Stimulated activated CD8-positive, alpha-beta memory T cell treated with anti-CD3 and anti-CD28 coated beads, Interleukin-12 subunit alpha, Interleukin-12 subunit beta, amount 100 ng/mL, for 24 hours (primary cell): ENCODE measurements around the gene TMOD4.
"Not testable (repeated sequence)": the region's sequence is repeated elsewhere in the genome, so short reads cannot be mapped to it uniquely, and the experiment has no call there.

ENCODE experiments used
- DNase-seq: peaks from one replicate; pipeline ENCODE4 v3.0.0-alpha.2; 2020; ENCODE audit errors: extremely low read depth

TMOD4 gene

GRCh38 chr1:151175863-151176262 lies at the start of gene TMOD4:
Gene TMOD4, minus strand, starts transcription at chr1:151175981. Its CDS starts 1,106 bp downstream, at chr1:151174875.
- no peak for DNase-seq

GRCh38 chr1:151222130-151222529 lies 46.3 kb upstream of the TMOD4 start:
- DNase-seq: no peak

GRCh38 chr1:151221616-151222015 lies 45.8 kb upstream of the TMOD4 start:
- DNase-seq: no peak

GRCh38 chr1:151213560-151213959 lies 37.8 kb upstream of the TMOD4 start:
- no peak for DNase-seq

- DNase-seq: no peak
Observed at GRCh38 chr1:151211972-151212705, 36.4 kb upstream of the TMOD4 start.

GRCh38 chr1:151210830-151211229 lies 35.0 kb upstream of the TMOD4 start:
- no peak for DNase-seq

- DNase-seq: not testable (repeated sequence)
Observed at GRCh38 chr1:151205381-151205965, 29.7 kb upstream of the TMOD4 start.

- DNase-seq: no peak
Observed at GRCh38 chr1:151199873-151200581, 24.2 kb upstream of the TMOD4 start.

GRCh38 chr1:151198254-151199127 lies 22.7 kb upstream of the TMOD4 start, which contains the start of gene PIP5K1A:
Gene PIP5K1A, plus strand, starts transcription at chr1:151198552. Its CDS starts 445 bp downstream, at chr1:151198997.
- DNase-seq: peak; percentile 98

GRCh38 chr1:151197863-151198253 lies 22.1 kb upstream of the TMOD4 start:
- DNase-seq: no peak

- no peak for DNase-seq
Observed at GRCh38 chr1:151196292-151196800, 20.6 kb upstream of the TMOD4 start.

- not testable (repeated sequence) for DNase-seq
Observed at GRCh38 chr1:151194894-151195594, 19.3 kb upstream of the TMOD4 start.

- DNase-seq: no peak
Observed at GRCh38 chr1:151193856-151194255, 18.1 kb upstream of the TMOD4 start.

GRCh38 chr1:151193304-151193703 lies 17.5 kb upstream of the TMOD4 start:
- DNase-seq: no peak

GRCh38 chr1:151192047-151192446 lies 16.3 kb upstream of the TMOD4 start:
- DNase-seq: no peak

GRCh38 chr1:151189637-151190445 lies 14.1 kb upstream of the TMOD4 start, which contains the start of gene VPS72:
Gene VPS72, minus strand, starts transcription at chr1:151190197. Its CDS starts 76 bp downstream, at chr1:151190121.
- peak; percentile 60 for DNase-seq

GRCh38 chr1:151188667-151189066 lies 12.9 kb upstream of the TMOD4 start:
- DNase-seq: not testable (repeated sequence)

- no peak for DNase-seq
Observed at GRCh38 chr1:151187205-151187604, 11.4 kb upstream of the TMOD4 start.

GRCh38 chr1:151184211-151184610 lies 8.4 kb upstream of the TMOD4 start:
- DNase-seq: no peak

GRCh38 chr1:151176514-151177045 lies 799 bp upstream of the TMOD4 start:
- no peak for DNase-seq
